GM13977 (cell line): Measurements from ENCODE around the gene UPP2.

Experiments
- DNase-seq: peaks from one replicate; pipeline ENCODE4 v3.0.0; 2012; ENCODE audit warnings: low spot score
- CTCF ChIP-seq: IDR thresholded peaks from 2 replicates; pipeline ENCODE4 v1.5.1; 2012; ENCODE audit warnings: mild to moderate bottlenecking, control low read depth; ENCODE audit not compliant: insufficient read depth; ENCODE audit errors: extremely low read depth, missing control alignments
- in situ Hi-C: fragments of 300-500 bp; cut with MboI; formaldehyde crosslinking; loops from one replicate; pipeline ENCODE4 v1.12.0; 2022; ENCODE audit warnings: low sequenced_read_pairs, low pct_unique_long_range_greater_than_20kb, mixed read lengths, inconsistent platforms; ENCODE audit not compliant: unreplicated experiment

UPP2 gene

GRCh38 chr2:158184001-158184400, 82.3 kb downstream of the UPP2 start:
- in situ Hi-C loops = no loop called here
- no peak for DNase-seq
- TF ChIP-seq CTCF = no peak

GRCh38 chr2:158184556-158185343, 83.1 kb downstream of the UPP2 start:
- no peak for DNase-seq
- no peak for TF ChIP-seq CTCF
- in situ Hi-C loops = no loop called here
